Suppressor macrophage treated with lipopolysaccharide for 1 hour (primary cell): ENCODE data around the gene ZCCHC7.
"Not testable (repeated sequence)": the region's sequence is repeated elsewhere in the genome, so short reads cannot be mapped to it uniquely, and the experiment has no call there.

ENCODE experiments used
- DNase-seq, 3 donors: peaks; one replicate each; pipeline ENCODE4 v3.0.0-alpha.2; 2020 to 2022

ZCCHC7 gene

GRCh38 chr9:37178742-37179141, 58.4 kb downstream of the ZCCHC7 start:
- DNase-seq, result no peak

DNA sequence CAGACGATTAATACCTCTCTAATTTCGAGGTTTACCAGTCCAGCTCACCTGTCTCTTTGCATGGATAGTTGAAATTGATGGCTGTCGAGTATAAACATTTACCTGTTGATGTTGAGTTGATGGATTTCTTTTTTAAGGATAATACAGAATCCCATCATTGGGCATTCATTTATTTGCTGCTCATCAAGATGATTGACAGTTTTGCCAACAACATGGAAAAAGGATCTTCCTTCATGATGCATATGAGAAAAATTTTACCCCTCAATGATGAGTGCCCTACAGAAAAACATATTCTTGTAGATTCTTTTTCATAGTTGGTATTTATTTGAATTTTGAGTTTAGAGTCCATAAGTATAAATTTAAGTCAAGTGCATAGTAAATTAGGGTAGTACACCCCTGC, 59.2 kb downstream of the ZCCHC7 start:
- no peak for DNase-seq

DNA sequence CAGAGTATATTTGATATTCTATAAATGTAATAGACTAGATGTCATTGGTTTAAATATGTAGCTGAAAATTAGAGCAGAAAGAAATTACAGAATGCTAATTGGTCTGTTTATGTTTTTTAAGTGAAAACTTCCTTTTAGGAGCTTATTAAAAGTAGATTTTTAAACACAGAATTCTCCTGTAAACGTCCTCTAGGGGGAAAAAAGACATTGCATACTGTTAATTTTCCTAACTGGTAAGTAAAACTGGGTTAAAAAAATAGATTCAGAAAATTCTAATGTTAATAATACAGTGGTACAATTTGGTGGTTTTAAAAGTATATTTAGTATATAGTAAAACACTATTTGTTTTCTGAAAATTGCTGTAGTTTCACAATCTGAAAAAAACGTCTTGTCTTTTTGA, 59.8 kb downstream of the ZCCHC7 start:
- DNase-seq, result no peak

DNA sequence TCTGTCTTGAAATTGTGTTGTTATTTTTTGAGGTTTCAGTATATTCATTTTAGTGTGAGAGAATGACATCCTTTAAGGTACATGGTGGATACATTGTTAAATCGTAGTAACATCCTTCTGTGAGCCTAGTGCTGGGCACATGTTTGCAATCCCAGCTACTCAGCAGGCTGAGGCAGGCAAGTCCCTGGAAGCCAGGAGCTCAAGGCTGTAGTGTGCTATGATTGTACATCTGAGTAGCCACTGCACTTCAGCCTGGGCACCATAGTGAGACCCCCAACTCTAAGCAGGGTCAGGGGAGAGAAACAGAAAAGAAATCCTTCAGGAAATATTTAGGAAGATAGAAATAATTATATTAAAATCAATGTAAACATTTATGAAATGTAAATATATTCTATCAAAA, 62.3 kb downstream of the ZCCHC7 start:
- DNase-seq, result no peak

- DNase-seq, result no peak
Measured at GRCh38 chr9:37184905-37185867, 64.8 kb downstream of the ZCCHC7 start.

GRCh38 chr9:37187292-37187691, 66.9 kb downstream of the ZCCHC7 start:
- peak in 1 of 3 donors; percentile 18 for DNase-seq

- DNase-seq, result peak; percentile 63 to 92 (median 87)
Measured at GRCh38 chr9:37187713-37188439, 67.5 kb downstream of the ZCCHC7 start.

DNA sequence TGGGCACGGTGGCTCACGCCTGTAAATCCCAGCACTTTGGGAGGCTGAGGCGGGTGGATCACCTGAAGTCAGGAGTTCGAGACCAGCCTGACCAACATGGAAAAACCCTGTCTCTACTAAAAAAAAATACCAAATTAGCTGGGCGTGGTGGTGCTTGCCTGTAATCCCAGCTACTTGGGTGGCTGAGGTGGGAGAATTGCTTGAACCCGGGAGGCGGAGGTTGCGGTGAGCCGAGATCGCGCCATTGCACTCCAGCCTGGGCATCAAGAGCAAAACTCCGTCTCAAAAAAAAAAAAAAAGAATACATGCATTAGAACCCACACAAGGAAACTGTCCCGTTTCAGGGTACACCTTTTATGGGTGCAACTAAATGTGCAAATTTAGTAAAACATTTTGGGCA, 70.4 kb downstream of the ZCCHC7 start:
- not testable (repeated sequence) for DNase-seq

DNA sequence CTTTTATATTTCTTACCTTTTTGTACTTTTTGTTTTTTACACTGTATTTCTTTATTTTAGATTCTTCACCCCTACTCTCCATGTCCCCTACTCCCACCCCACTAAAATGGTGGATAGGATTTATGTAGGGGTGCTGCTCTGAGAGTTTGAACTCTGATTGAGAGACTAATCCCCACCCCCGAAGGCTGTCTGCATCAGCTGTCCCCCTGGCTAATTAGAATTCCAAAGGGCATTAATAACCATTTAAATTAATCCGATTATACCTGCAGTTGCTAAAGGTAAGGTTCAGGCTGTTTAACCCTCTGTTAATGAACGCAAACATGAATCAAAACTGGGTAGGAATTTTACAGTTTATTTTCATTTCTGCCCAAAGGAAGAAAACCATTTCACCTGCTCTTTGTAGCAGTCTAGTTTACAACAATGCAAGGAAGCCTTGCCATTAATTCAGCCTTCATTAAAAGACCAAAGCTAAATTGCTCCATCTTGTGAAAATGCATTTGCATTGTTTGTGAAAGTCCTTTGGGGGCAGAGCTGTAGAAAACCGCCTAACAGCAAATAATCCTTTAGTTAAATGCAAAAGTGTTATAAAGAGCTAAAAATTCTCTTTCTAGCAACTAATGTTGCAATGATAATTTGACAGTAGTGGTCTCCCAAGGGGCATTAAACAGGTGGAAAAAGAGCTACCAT, 71.2 kb downstream of the ZCCHC7 start:
- no peak for DNase-seq

DNA sequence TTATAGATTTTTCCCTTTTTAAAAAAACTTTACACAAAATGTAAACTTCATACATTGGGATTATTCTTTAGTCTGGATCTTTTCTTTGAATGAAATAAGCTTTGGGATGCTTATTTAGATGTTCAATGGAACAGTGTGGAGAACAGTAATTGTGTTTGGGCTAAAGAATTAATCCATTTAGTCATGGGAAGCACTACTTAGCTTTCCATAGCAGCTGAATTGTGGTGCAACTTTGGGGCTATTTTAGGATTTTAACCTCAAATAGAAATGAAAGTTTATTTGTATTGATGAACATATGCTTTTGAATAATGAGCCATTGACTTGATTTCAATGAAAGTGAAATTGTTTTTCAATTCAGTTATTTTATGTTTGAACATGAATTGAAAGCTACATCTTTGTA, 72.4 kb downstream of the ZCCHC7 start:
- DNase-seq, result no peak

GRCh38 chr9:37197158-37198038, 77.0 kb downstream of the ZCCHC7 start:
- DNase-seq, result peak; percentile 68 to 98 (median 95)

DNA sequence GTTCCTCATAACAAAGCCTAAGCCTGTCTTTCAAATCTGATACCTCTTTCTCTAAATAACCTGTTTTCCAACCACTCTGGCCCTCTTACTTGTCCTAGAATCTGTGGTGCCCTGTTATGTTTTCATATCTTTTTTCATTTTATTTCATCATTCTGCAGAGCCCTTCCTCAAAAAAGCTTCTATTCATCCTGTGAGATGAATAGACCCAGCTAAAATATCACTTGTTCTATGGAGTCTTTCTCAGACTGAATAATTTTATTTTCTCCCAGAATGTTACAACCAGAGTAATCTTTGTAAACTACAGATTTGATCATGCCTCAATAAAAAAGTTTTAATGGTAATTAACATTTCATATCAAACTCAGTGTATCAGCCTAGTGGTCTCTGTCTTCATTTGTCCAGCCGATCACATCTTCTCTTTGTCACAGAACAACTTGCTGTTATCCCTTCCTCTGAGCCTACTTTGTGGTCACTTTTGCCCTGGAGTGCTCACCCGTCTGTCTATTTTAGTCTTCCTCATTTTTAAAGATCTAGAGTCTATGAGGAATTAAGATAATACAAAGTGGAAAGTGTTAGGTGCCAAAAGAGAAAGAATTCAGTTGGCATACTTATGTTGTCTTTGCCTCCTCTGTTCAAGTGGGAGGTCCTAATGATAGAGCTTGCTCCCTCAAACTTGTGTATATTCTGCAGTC, 77.8 kb downstream of the ZCCHC7 start:
- DNase-seq, result peak; percentile 55 to 74 (median 71)

- DNase-seq, result no peak
Measured at GRCh38 chr9:37198831-37199230, 78.5 kb downstream of the ZCCHC7 start.

DNA sequence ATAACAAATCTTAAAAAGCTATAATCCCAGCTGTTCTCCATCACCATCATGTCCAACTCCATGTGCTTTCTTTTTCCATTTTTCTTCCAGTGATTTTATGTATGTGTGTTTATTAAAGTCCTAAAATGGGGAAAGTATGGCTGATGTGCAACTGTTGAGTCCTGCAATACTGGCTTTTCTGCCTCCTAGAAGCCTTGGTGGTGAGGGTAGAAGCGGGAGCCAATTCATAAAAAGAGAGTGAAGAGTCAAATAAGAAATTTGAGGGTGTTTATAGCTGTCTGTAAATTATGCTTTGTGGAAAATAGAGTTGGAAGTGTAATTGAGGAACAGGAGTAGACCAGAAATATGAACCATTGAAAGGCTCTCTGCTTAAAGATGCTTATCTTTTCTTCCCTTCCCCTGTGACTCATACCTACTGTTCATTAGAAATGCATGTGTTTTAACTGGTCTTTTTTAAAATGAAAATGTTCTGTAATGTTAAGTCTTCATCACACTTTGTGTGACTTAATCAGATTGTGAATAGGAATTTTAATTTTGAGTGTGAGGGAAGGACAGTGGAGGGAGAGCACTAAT, 80.1 kb downstream of the ZCCHC7 start:
- peak; percentile 26 to 64 (median 61) for DNase-seq

GRCh38 chr9:37201581-37201980, 81.2 kb downstream of the ZCCHC7 start:
- DNase-seq, result no peak

DNA sequence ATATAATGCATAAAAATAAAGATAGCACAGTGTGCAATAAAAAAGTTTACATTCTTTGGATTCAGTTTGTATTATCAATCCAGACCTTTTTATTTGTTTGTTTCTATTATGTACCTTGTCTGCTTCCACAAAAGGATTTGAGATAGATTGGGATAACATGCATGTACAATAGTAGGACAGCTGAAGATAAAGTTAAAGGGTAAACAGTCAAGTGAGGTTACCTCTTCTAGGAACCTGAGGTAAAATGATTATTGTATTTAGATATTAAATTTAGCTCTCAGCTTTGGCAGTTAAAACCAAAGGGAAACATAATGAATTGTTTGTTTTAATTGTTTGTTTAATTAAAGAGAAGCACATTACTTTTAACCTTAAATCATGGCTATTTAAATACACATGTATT, 81.7 kb downstream of the ZCCHC7 start:
- DNase-seq, result no peak

- not testable (repeated sequence) for DNase-seq
Measured at GRCh38 chr9:37203456-37203855, 83.1 kb downstream of the ZCCHC7 start.

DNA sequence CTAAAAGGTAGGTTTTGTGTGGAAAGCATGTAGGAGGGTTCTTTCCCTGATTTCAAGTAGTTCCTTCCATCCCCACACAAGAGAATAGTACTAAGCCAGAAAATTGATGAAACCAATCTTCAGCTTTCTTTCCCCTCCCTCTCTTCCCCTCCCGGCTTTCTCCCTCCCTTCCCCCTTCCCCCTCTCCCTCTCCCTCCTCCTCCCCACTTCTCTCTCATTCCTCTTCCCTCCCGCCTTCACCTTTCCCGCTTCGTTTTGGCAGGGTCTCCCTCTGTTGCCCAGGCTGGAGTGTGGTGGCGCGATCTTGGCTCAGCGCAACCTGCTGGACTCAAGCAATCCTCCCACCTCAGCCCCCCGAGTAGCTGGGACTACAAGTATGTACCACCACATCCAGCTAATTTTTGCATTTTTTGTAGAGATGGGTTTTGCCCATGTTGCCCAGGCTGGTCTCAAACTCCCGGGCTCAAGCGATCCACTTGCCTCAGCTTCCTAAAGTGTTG, 85.8 kb downstream of the ZCCHC7 start:
- DNase-seq, result no peak

- DNase-seq, result peak; percentile 17 to 27 (median 26)
Measured at GRCh38 chr9:37209431-37210386, 89.3 kb downstream of the ZCCHC7 start.
